C4-2B (cell line): ENCODE results near the gene EMCN.
A peak's percentile ranks its signal among the peaks of the same experiment; 100 is the strongest.

Experiments used
- H3K27ac ChIP-seq: fragments of 450-650 bp; 2 replicates; pipeline ENCODE4 v1.5.1; 2017
- CTCF ChIP-seq: fragments of 450-650 bp; conservative IDR thresholded peaks from 2 replicates; pipeline ENCODE4 v1.5.1; 2017; ENCODE audit warnings: mild to moderate bottlenecking
- ZFX ChIP-seq: fragments of 450-650 bp; IDR thresholded peaks from 2 replicates; pipeline ENCODE4 v1.6.1; 2017

The EMCN gene

GRCh38 chr4:100466501-100466900 lies 51.3 kb downstream of the EMCN start:
- TF ChIP-seq ZFX (no peak), CTCF (no peak)
- H3K27ac ChIP-seq: no peak overlapping the region

GRCh38 chr4:100461807-100462605 lies 55.8 kb downstream of the EMCN start:
- TF ChIP-seq ZFX (no peak), CTCF (no peak)
- no peak overlapping the region for H3K27ac ChIP-seq

DNA sequence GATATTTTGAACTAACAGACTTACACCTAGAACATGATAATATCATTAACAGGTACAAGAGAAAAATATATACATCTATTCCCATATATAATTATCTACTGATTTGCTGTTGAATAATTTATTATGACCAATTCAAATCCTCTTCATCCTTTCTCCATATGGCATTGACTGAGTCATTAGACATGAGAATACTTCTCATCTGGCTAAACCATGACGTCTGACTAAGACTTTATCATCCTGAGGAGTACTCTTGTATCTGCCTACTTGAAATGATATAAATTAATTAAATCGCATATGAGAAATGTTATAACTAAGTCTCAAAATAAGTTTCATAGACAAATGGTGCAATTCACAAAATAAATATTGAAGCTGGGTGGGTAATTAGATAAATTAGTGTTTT lies 67.4 kb downstream of the EMCN start:
- TF ChIP-seq CTCF (no peak), ZFX (no peak)
- H3K27ac ChIP-seq: no peak overlapping the region

DNA sequence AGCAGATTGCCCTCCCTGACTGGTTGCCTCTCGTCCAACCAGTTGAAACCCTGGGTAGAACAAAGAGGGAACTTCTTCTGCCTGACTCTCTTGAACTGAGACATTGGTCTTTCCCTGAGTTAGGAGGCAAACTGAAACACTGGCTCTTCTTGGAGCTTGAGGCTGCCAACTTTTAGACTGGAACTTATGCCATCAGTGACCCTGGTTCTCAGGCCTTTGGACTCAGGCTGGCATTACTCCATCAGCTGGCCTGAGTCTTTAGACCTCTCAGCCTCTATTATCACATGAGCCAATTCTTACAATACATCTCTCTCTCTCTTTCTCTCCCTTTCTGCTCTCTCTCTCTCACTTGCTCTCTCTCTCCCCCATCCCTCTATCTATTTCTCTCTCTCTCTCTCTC lies 86.4 kb downstream of the EMCN start:
- H3K27ac ChIP-seq: peak overlapping the region; percentile 29; the same call in 1 of the 2 replicates
- TF ChIP-seq ZFX (no peak), CTCF (no peak)

DNA sequence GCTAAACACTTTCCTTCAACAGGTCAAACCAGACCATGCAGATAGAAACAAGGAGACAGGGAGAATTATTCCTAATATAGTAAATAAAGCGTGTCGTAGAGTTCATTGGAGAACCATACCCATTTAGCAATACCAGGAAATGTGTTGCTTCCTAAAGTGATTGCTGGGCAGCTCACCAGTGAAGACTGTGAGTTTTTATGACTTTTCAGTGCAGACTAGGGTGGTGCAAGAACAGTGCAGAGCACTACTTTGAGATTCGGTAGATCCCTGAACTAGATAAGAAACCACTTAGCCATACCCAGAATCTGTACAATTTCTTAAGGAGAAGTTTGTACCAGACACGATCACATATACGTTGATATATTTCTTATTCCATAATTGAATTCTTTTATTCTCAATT lies 87.4 kb downstream of the EMCN start:
- TF ChIP-seq CTCF: no peak
- TF ChIP-seq ZFX: no peak
- H3K27ac ChIP-seq: no peak overlapping the region

- no peak overlapping the region for H3K27ac ChIP-seq
- no peak for TF ChIP-seq CTCF
- no peak for TF ChIP-seq ZFX
Observed at GRCh38 chr4:100429616-100430015, 88.2 kb downstream of the EMCN start.

- no peak overlapping the region; the same call in 1 of the 2 replicates for H3K27ac ChIP-seq
- TF ChIP-seq CTCF (no peak), ZFX (no peak)
Observed at GRCh38 chr4:100428051-100428450, 89.8 kb downstream of the EMCN start.
